GM21576 (cell line): ENCODE data around the gene SLC35B3.
"Not testable (repeated sequence)": the region's sequence is repeated elsewhere in the genome, so short reads cannot be mapped to it uniquely, and the experiment has no call there.

Experiments used
- ATAC-seq: cut with Tn5 transposase; IDR thresholded peaks from one replicate; pipeline ENCODE4 v1.9.1; 2021; ENCODE audit warnings: mild to moderate bottlenecking, moderate library complexity; ENCODE audit not compliant: unreplicated experiment

SLC35B3 gene

DNA sequence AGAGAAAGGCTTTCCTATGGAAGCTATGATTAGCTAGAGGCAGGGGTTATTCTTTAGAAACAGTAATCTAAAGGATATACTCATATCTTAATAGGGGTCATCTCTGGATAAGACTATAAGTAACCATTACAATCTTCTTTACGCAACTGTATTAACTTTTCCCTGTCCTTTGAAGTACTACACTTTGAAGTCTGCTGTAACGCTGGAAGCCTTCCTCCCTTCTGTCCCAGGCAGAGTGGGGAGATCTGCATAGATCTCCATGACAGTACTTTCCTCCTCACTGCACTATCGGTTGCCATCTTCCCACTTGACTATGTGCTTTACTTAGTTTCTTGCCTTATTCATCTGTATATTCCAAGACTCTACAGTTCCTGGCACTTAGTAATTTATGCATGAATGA, 20.1 kb downstream of the SLC35B3 start:
- ATAC-seq: no peak

DNA sequence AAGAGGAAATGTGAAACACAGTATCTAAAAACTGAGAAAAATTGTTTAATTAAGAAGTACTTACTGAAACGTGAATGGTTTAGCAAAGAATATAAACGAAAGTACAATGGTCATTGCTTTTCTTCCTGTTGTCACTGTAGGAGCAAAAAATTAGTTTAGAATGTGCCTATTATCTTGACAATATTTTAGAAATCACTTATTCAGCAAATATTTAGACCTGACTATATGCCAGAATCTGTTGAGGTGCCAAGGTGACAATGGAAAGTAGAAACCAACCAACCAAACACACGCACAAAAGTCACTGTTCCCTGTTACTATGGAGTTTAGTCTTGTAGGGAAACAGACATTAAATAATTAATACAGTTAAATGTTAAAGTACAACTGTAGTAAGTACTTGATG, 20.5 kb downstream of the SLC35B3 start:
- no peak for ATAC-seq

GRCh38 chr6:8405946-8406345, 29.4 kb downstream of the SLC35B3 start:
- ATAC-seq: not testable (repeated sequence)

DNA sequence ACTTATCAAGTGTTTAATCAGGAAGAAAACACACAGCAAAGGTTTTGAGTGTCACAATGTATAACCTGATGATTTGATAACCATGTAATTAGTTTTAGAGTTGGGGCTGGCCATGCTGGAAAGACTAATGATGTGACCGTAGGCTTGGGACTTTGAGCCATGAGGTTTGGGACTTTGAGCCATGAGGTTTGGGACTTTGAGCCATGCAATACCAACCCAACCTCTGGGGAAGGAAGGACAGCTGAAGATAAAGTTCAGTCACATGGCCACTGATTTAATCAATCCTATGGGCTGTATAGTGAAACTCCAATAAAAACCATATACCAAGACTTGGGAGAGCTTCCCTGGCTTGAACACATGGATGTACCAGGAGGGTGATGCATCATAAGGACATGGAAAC, 32.8 kb downstream of the SLC35B3 start:
- no peak for ATAC-seq

- ATAC-seq: no peak
These were observed 34.7 kb downstream of the SLC35B3 start for GRCh38 chr6:8400663-8401062.

- no peak for ATAC-seq
These were observed 42.8 kb downstream of the SLC35B3 start for GRCh38 chr6:8392569-8392968.

GRCh38 chr6:8391934-8392333, 43.4 kb downstream of the SLC35B3 start:
- no peak for ATAC-seq

DNA sequence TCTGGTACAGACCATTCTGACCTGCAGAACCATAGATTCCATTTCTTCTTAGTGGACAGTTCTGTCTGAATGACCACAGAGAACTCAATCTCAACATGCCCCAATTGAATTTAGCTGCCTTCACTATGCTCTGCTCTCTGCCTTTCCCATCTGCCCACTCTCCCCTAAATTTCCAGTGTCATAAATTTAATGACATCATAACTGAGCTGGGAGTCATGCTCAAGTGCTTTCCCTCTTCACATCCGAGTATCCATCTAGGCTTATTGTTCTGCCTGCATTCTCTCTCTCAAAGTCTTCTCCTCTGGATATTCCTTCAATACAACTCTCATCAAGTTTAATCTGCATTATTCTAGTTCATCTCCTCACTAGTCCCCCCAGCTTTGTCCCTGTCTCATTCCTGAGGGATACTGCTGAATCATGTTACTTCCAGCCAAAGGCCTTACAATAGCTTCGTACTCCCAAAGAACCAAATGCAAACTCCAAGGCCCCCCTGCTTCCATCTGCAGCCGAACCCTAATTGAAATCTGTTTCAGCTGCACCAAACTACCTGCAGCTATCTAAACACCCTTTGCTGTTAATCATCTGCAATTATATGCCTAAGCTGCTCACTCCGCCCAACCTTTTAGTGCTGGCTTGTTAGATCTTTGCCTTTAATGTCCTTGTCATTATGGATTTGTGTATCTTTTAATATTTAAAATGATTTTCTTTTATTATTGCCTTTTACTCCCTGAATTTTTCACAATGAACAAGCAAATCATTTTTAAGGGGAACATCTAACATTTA, 46.1 kb downstream of the SLC35B3 start:
- no peak for ATAC-seq

DNA sequence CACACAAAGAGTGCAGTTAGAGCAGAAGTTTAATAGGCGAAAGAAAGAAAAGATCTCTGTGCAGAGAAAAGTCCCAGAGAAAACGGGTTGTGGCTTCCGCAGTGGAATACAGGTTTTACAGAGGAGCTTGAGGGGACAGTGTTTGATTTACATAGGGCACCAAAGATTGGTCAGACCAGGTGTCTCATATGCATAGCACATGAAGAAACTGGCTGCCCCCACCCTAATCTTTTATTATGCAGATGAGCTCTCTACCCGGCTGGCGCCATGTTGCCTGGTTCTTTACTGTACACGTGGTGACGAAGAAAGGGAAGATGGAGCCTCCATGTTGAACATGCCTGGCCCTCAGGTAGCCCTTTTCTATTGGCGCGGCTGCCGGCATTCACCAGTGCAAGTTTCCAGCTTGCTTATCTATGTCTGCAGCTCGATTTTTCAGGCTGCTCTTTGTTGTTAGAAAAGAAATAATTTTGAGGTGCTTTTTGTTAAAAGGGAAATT, 47.4 kb downstream of the SLC35B3 start:
- ATAC-seq: no peak

DNA sequence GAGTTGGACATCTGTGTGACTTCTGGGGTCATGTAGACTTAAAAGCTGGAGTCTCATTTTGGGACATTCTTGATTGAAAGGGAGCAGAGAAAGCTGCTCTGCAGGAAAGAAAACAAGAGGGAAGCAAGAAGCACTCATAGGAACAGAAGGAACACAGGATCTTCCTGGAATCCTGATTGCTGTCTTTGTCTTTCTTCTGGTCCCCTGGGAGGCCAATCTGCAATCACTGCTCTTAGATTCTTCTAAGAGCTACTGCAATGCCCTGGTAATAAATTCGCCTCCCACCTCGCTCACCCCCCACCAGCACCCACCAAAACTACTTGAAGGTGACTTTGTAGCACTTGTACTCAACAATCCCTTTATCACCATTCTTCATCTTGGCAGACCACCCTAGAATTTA, 51.8 kb downstream of the SLC35B3 start:
- ATAC-seq: no peak

DNA sequence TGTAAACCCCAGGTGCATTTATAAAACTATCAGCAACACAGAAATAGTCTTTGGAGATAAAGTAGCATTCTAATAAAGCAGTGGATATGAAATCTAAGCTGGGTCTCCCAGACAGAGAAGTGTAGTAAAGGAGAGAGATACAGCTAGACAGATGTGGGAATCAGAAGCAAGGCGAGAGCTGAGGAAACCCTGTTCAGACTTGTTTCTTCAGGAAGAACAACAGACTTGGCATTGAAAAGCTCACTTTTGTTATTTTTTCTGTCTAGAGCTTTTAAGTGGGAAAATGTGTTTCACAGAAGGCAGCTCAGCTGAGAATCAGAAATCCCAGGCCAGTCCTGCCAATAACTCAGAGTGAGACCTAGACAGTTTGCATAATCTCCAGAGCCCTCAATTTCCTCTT, 52.9 kb downstream of the SLC35B3 start:
- no peak for ATAC-seq

- ATAC-seq: no peak
These were observed 59.4 kb downstream of the SLC35B3 start for GRCh38 chr6:8375916-8376315.
